ENCODE data around the gene CFAP47.
"Not testable (repeated sequence)": the region's sequence is repeated elsewhere in the genome, so short reads cannot be mapped to it uniquely, and the experiment has no call there.

CFAP47 gene

GRCh38 chrX:36062778-36063177 is 143.2 kb downstream of the CFAP47 start:
- no peak overlapping the region for H3K4me3 ChIP-seq (ENCODE audit: low read depth, low read length)
- TF ChIP-seq, protein P1, sequence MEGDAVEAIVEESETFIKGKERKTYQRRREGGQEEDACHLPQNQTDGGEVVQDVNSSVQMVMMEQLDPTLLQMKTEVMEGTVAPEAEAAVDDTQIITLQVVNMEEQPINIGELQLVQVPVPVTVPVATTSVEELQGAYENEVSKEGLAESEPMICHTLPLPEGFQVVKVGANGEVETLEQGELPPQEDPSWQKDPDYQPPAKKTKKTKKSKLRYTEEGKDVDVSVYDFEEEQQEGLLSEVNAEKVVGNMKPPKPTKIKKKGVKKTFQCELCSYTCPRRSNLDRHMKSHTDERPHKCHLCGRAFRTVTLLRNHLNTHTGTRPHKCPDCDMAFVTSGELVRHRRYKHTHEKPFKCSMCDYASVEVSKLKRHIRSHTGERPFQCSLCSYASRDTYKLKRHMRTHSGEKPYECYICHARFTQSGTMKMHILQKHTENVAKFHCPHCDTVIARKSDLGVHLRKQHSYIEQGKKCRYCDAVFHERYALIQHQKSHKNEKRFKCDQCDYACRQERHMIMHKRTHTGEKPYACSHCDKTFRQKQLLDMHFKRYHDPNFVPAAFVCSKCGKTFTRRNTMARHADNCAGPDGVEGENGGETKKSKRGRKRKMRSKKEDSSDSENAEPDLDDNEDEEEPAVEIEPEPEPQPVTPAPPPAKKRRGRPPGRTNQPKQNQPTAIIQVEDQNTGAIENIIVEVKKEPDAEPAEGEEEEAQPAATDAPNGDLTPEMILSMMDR (IDR thresholded peaks at IDR 0.05; ENCODE audit: low read depth, low read length), result no peak

DNA sequence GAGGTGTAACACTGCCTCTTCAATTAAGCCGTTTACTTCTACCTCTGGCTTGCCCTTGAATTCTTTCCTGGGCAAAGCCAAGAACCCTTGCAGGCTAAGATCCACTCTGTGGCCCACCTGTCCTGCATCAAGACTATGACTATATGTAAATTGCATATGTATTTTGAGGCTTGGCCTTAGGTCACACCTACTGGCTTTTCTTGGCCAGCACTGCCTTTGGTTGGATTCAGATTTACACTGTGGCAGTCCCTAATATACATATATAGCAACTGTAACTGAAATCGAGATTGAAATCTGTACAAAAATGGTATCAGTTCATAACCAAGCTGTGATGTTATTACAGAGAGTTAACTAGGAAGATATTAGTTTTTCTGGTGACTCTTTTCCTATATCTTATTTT is 151.5 kb downstream of the CFAP47 start:
- H3K4me3 ChIP-seq (ENCODE audit: low read depth, low read length), result no peak overlapping the region

DNA sequence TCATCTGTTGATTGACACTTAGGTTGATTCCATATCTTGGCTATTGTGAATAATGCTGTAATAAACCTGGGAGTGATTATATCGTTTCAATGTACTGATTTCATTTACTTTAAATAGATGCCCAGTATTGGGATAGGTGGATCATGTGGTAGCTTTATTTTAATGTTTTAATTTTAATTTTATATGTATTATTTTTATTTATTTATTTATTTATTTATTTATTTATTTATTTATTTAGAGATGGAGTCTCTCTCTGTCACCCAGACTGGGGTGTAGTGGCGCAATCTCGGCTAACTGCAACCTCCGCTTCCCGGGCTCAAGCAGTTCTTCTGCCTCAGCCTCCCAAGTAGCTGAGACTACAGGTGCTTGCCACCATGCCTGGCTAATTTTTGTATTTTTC is 155.5 kb downstream of the CFAP47 start:
- not testable (repeated sequence) for H3K4me3 ChIP-seq (ENCODE audit: low read depth, low read length)

More for the DNA sequence above, 151.5 kb downstream of the CFAP47 start:
- TF ChIP-seq, protein P1 (IDR thresholded peaks at IDR 0.05; ENCODE audit: low read depth, low read length), result no peak

- H3K4me3 ChIP-seq (ENCODE audit: low read depth, low read length), result no peak overlapping the region
- TF ChIP-seq, protein P1 (IDR thresholded peaks at IDR 0.05; ENCODE audit: low read depth, low read length), result no peak
These were observed 163.7 kb downstream of the CFAP47 start for GRCh38 chrX:36083256-36083655.

GRCh38 chrX:36087366-36087765 is 167.8 kb downstream of the CFAP47 start:
- no peak overlapping the region for H3K4me3 ChIP-seq (ENCODE audit: low read depth, low read length)
- TF ChIP-seq, protein P1 (IDR thresholded peaks at IDR 0.05; ENCODE audit: low read depth, low read length), result no peak

DNA sequence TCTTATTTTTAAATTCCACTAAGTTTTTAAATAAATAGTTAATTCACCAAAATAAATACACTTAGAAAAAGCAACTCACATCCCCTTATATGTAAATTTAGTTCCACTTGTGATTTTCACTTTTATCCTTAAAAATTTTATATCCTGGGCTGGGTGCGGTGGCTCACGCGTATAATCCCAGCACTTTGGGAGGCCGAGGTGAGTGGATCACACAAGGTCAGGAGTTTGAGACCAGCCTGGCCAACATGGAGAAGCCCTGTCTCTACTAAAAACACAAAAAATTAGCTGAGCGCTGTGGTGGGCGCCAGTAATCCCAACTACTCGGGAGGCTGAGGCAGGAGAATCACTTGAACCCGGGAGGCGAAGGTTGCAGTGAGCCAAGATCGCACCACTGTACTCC is 169.4 kb downstream of the CFAP47 start:
- not testable (repeated sequence) for H3K4me3 ChIP-seq (ENCODE audit: low read depth, low read length)

GRCh38 chrX:36102425-36102824 is 182.9 kb downstream of the CFAP47 start:
- TF ChIP-seq, protein P1 (IDR thresholded peaks at IDR 0.05; ENCODE audit: low read depth, low read length), result no peak
- H3K4me3 ChIP-seq (ENCODE audit: low read depth, low read length), result no peak overlapping the region

DNA sequence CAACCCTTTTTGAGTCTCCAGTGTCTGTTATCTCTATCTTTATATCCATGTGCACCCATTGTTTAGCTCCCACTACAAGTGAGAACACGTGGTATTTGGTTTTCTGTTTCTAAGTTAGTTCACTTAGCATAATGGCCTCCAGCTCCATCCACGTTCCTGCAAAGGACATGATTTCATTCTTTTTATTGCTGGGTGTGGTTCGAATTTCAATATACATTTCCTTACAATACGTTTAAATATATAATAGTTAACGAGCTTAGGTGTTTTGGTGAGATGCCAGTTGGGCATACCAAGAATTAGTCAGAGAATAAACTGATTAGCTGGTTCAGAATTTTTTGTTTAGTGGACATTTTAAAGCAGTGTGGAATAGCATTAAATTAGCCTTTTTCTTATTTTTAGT is 196.7 kb downstream of the CFAP47 start:
- H3K4me3 ChIP-seq (ENCODE audit: low read depth, low read length), result no peak overlapping the region
- TF ChIP-seq, protein P1 (IDR thresholded peaks at IDR 0.05; ENCODE audit: low read depth, low read length), result no peak

All from WI38 (cell line).